Small intestine (tissue), 4 donors: ENCODE data around the gene DLX4. TPM values are rescaled to one million over a fixed set of nuclear protein-coding genes. Genes with fewer than 3 reads are reported as not detected.

Source experiments
- polyA plus RNA-seq, 4 donors: library from polyadenylated mRNA; stranded (reverse) in 3 of 4; unstranded in 1 of 4; fragments of 200-250 nt in 3 of 4; fragments of 120-200 nt in 1 of 4; gene quantifications; one replicate each; pipeline versions ENCODE4 v1.2.1 to v1.2.3, GENCODE V29; 2013
- donor health status: healthy with polysubstance abuse.
- donor health status: Bipolar disorder and iron deficiency.
- donor health status: healthy.

The DLX4 gene
- polyA plus RNA-seq, 4 donors, result 1.3 to 4.0 TPM; not detected in 2

Other genes with a start within 250 kb of the DLX4 start
- gene FAM117A, start 205.1 kb upstream of the DLX4 start, polyA plus RNA-seq, result 1 to 10 TPM; 2.9 to 9.4 (median 7.2) TPM
- 10 to 100 TPM in 2 of 4 donors, 1 to 10 TPM in 2; 5.7 to 31.4 (median 9.2) TPM for gene KAT7, start 180.5 kb upstream of the DLX4 start, polyA plus RNA-seq
- gene TAC4, start 121.1 kb upstream of the DLX4 start, polyA plus RNA-seq, result under 1 TPM in 1 of 4 donors, not detected in 3; 0.24 TPM
- 1 to 10 TPM in 1 of 4 donors, under 1 TPM in 1, not detected in 2; 0.06 to 1.4 TPM for gene DLX3, start 26.0 kb downstream of the DLX4 start, polyA plus RNA-seq
- gene ITGA3, start 86.9 kb downstream of the DLX4 start, polyA plus RNA-seq, result 10 to 100 TPM; 53.5 to 96.4 (median 72.0) TPM
- 100 to 1,000 TPM in 1 of 4 donors, 10 to 100 TPM in 3; 27.2 to 125 (median 36.8) TPM for gene PDK2, start 126.2 kb downstream of the DLX4 start, polyA plus RNA-seq
- 1 to 10 TPM in 2 of 4 donors, under 1 TPM in 2; 0.54 to 2.9 (median 1.4) TPM for gene SAMD14, start 161.0 kb downstream of the DLX4 start, polyA plus RNA-seq
- gene PPP1R9B, start 181.5 kb downstream of the DLX4 start, polyA plus RNA-seq, result 10 to 100 TPM; 14.1 to 31.8 (median 21.6) TPM
- 1 to 10 TPM in 2 of 4 donors, under 1 TPM in 1, not detected in 1; 0.96 to 6.2 (median 5.0) TPM for gene SGCA, start 196.8 kb downstream of the DLX4 start, polyA plus RNA-seq
- 100 to 1,000 TPM in 1 of 4 donors, 10 to 100 TPM in 1, 1 to 10 TPM in 2; 2.2 to 320 (median 27.2) TPM for gene COL1A1, start 232.4 kb downstream of the DLX4 start, polyA plus RNA-seq